Kidney (tissue), 14 donors: ENCODE results near the gene ITPR2. TPM values are rescaled to one million over a fixed set of nuclear protein-coding genes. Genes with fewer than 3 reads are reported as not detected.
A peak's percentile ranks its signal among the peaks of the same experiment; 100 is the strongest.

Experiments
- DNase-seq, 5 donors: peaks; one replicate each; pipeline ENCODE4 v3.0.0-alpha.2; 2013 to 2020
- FAIRE-seq: peaks from 2 replicates; lab custom pipeline; 2012; peaks lifted over from hg19 to GRCh38; lab: Jason Lieb, UNC
- H3K27ac ChIP-seq, 2 donors: one replicate each; pipeline ENCODE4 v1.7.0; 2013; ENCODE audit warnings: low read depth in 2 of 2, low read length in 2 of 2, inconsistent platforms in 1 of 2
- H3K27me3 ChIP-seq: one replicate; pipeline ENCODE4 v1.7.1; 2013; ENCODE audit warnings: low read length, inconsistent platforms; ENCODE audit not compliant: control insufficient read depth, insufficient read depth
- H3K36me3 ChIP-seq, 3 donors: one replicate each; pipeline versions ENCODE4 v1.7.0 to v1.7.1; 2013; ENCODE audit warnings: low read length in 3 of 3, control low read depth in 1 of 3, inconsistent platforms in 1 of 3; ENCODE audit not compliant: insufficient read depth in 3 of 3, control insufficient read depth in 2 of 3
- H3K4me1 ChIP-seq, 3 donors: one replicate each; pipeline versions ENCODE4 v1.7.0 to v1.7.1; 2013; ENCODE audit warnings: low read length in 3 of 3, inconsistent platforms in 1 of 3, low read depth in 1 of 3; ENCODE audit not compliant: control insufficient read depth in 2 of 3, insufficient read depth in 2 of 3
- H3K4me3 ChIP-seq, 3 donors: one replicate each; pipeline versions ENCODE4 v1.7.0 to v1.8.1; 2013; ENCODE audit warnings: low read length in 3 of 3, control low read depth in 1 of 3, inconsistent platforms in 1 of 3
- H3K9ac ChIP-seq, 3 donors: one replicate each; pipeline versions ENCODE4 v1.7.0 to v1.7.1; 2013; ENCODE audit warnings: low read length in 3 of 3, control low read depth in 1 of 3, inconsistent platforms in 1 of 3
- H3K9me3 ChIP-seq, 3 donors: one replicate each; pipeline versions ENCODE4 v1.7.0 to v1.7.1; 2013; ENCODE audit warnings: low read length in 3 of 3, control low read depth in 1 of 3, inconsistent platforms in 1 of 3; ENCODE audit not compliant: control insufficient read depth in 2 of 3, insufficient read depth in 1 of 3
- CTCF ChIP-seq: IDR thresholded peaks from 3 replicates; pipeline ENCODE4 v1.5.1; 2012; ENCODE audit warnings: mild to moderate bottlenecking, moderate library complexity, borderline replicate concordance; ENCODE audit not compliant: insufficient read depth; ENCODE audit errors: extremely low read depth
- intact Hi-C: fragments of 100-400 bp; cut with DNase I; formaldehyde crosslinking; loops from one replicate; pipeline ENCODE4 v1.11.1; 2022
- polyA plus RNA-seq: library from polyadenylated mRNA; stranded (reverse); fragments of 350-450 nt; fragmentation: Illumina TruSeq; extraction: RNeasy Lipid Tissue Mini Kit (QIAGEN cat#74804); gene quantifications from one replicate; pipeline ENCODE4 v1.2.3, GENCODE V29; 2014; ENCODE audit warnings: low read depth, low replicate concordance; ENCODE audit not compliant: insufficient read depth
- total RNA-seq: library from RNA; stranded (reverse); fragmentation: NEBNext Ultra II Directional; extraction: Animal tissue kit (Norgen Biotek cat#: 25700); gene quantifications from one replicate; pipeline ENCODE4 v1.2.1, GENCODE V29; 2021
- donor health status: control.
- donor health status: control.
- donor health status: control.
- donor health status: control.
- donor health status: control.
- donor health status: DM: yes; HTN: yes; CAD: no.
- donor health status: Normal renal cell carcinoma (clear cell type).

ITPR2 gene
- total and polyA plus RNA-seq, 2 donors from 2014 or later: 5.7 to 56.9 TPM

GRCh38 chr12:26725276-26725916 lies 107.6 kb downstream of the ITPR2 start:
- FAIRE-seq: no peak

GRCh38 chr12:26724309-26724702 lies 108.7 kb downstream of the ITPR2 start:
- peaks cover 0 to 17% (median 0%) of the 10 kb centered on the region in 3 donors for H3K4me1 ChIP-seq
- H3K27me3 ChIP-seq: no peaks in the 10 kb centered on the region
- DNase-seq (peak in 1 of 5 donors; percentile 31), FAIRE-seq (no peak)
- no peaks in the 10 kb centered on the region for H3K36me3 ChIP-seq
- no peaks in the 10 kb centered on the region for H3K9me3 ChIP-seq
- no peak for TF ChIP-seq CTCF
- intact Hi-C loops: no loop called here
- H3K9ac ChIP-seq: no peak overlapping the region
- H3K27ac ChIP-seq: no peak overlapping the region
- H3K4me3 ChIP-seq: no peak overlapping the region

More at GRCh38 chr12:26725276-26725916, 107.6 kb downstream of the ITPR2 start:
- Histone ChIP-seq H3K4me3 (no peak overlapping the region), H3K4me1 (peaks cover 0 to 17% (median 0%) of the 10 kb centered on the region in 3 donors), H3K9me3 (no peaks in the 10 kb centered on the region), H3K9ac (no peak overlapping the region), H3K36me3 (no peaks in the 10 kb centered on the region), H3K27ac (no peak overlapping the region), H3K27me3 (no peaks in the 10 kb centered on the region)
- no peak for TF ChIP-seq CTCF
- intact Hi-C loops: no loop called here
- no peak for DNase-seq

- DNase-seq (peak in 1 of 5 donors; percentile 21), FAIRE-seq (no peak)
- no peaks in the 10 kb centered on the region for H3K27me3 ChIP-seq
- no peaks in the 10 kb centered on the region for H3K36me3 ChIP-seq
- H3K4me1 ChIP-seq: peaks cover 0 to 16% (median 0%) of the 10 kb centered on the region in 3 donors
- H3K4me3 ChIP-seq: no peak overlapping the region
- no peaks in the 10 kb centered on the region for H3K9me3 ChIP-seq
- H3K27ac ChIP-seq: no peak overlapping the region
- no peak for TF ChIP-seq CTCF
- intact Hi-C loops: no loop called here
- no peak overlapping the region for H3K9ac ChIP-seq
Measured at GRCh38 chr12:26723379-26724308, 109.3 kb downstream of the ITPR2 start.
